ENCODE measurements around the gene MAP4K1.
"Not testable (repeated sequence)": the region's sequence is repeated elsewhere in the genome, so short reads cannot be mapped to it uniquely, and the experiment has no call there.

Gene MAP4K1

GRCh38 chr19:38650911-38651584, 33.3 kb upstream of the MAP4K1 start:
- DNase-seq (ENCODE audit: low read depth in 2 of 2) = no peak

GRCh38 chr19:38650172-38650775, 32.5 kb upstream of the MAP4K1 start:
- DNase-seq (ENCODE audit: low read depth in 2 of 2) = no peak

- no peak for DNase-seq (ENCODE audit: low read depth in 2 of 2)
These were observed 31.8 kb upstream of the MAP4K1 start for GRCh38 chr19:38649305-38650171.

- DNase-seq (ENCODE audit: low read depth in 2 of 2) = no peak
These were observed 31.1 kb upstream of the MAP4K1 start for GRCh38 chr19:38648769-38649304.

- DNase-seq (ENCODE audit: low read depth in 2 of 2) = no peak
These were observed 30.4 kb upstream of the MAP4K1 start for GRCh38 chr19:38647966-38648768.

GRCh38 chr19:38647368-38647965, 29.7 kb upstream of the MAP4K1 start, which contains the start of gene ACTN4:
ACTN4 (plus strand) TSS chr19:38647649; CDS start chr19:38647746, 97 bp downstream.
- peak; percentile 100 for DNase-seq (ENCODE audit: low read depth in 2 of 2)

- no peak for DNase-seq (ENCODE audit: low read depth in 2 of 2)
These were observed 27.0 kb upstream of the MAP4K1 start for GRCh38 chr19:38644719-38645118.

GRCh38 chr19:38642176-38642575, 24.4 kb upstream of the MAP4K1 start:
- no peak for DNase-seq (ENCODE audit: low read depth in 2 of 2)

- no peak for DNase-seq (ENCODE audit: low read depth in 2 of 2)
These were observed 22.6 kb upstream of the MAP4K1 start for GRCh38 chr19:38640368-38640767.

GRCh38 chr19:38639679-38640078, 21.9 kb upstream of the MAP4K1 start:
- no peak for DNase-seq (ENCODE audit: low read depth in 2 of 2)

- DNase-seq (ENCODE audit: low read depth in 2 of 2) = no peak
These were observed 20.7 kb upstream of the MAP4K1 start for GRCh38 chr19:38638461-38638860.

GRCh38 chr19:38635483-38636399, 18.0 kb upstream of the MAP4K1 start:
- DNase-seq (ENCODE audit: low read depth in 2 of 2) = no peak

- DNase-seq (ENCODE audit: low read depth in 2 of 2) = peak; percentile 59 to 64
These were observed 17.2 kb upstream of the MAP4K1 start for GRCh38 chr19:38634757-38635482.

GRCh38 chr19:38632476-38633213, 14.9 kb upstream of the MAP4K1 start:
- DNase-seq (ENCODE audit: low read depth in 2 of 2) = no peak

GRCh38 chr19:38631811-38632475, 14.2 kb upstream of the MAP4K1 start:
- DNase-seq (ENCODE audit: low read depth in 2 of 2) = not testable (repeated sequence)

- not testable (repeated sequence) for DNase-seq (ENCODE audit: low read depth in 2 of 2)
These were observed 13.5 kb upstream of the MAP4K1 start for GRCh38 chr19:38631301-38631700.

- DNase-seq (ENCODE audit: low read depth in 2 of 2) = no peak
These were observed 11.8 kb upstream of the MAP4K1 start for GRCh38 chr19:38629568-38629967.

GRCh38 chr19:38626401-38626800, 8.6 kb upstream of the MAP4K1 start:
- DNase-seq (ENCODE audit: low read depth in 2 of 2) = no peak

All from activated CD4-positive, alpha-beta T cell treated with anti-CD3 and anti-CD28 coated beads for 24 hours (primary cell).